CD4-positive, alpha-beta T cell (primary cell): ENCODE measurements around the gene CDKN2B-AS1. TPM values are rescaled to one million over a fixed set of nuclear protein-coding genes. Genes with fewer than 3 reads are reported as not detected.

Experiments used
- ATAC-seq: fragments of 200-7000 bp; cut with Tn5 transposase; one replicate; pipeline ENCODE4 v1.10.0; 2022; ENCODE audit warnings: mild to moderate bottlenecking; ENCODE audit not compliant: poor library complexity
- CTCF ChIA-PET: fragments of 350-600 bp; sonication (Branson Sonifier 250); formaldehyde crosslinking; loops from one replicate; lab custom pipeline; 2021; ENCODE audit warnings: antibody characterized with exemption, inconsistent platforms; lab: Charles Lee
- POLR2A ChIA-PET: fragments of 350-600 bp; sonication (Branson Sonifier 250); formaldehyde crosslinking; loops from one replicate; lab custom pipeline; 2021; ENCODE audit warnings: antibody characterized with exemption, inconsistent platforms; lab: Charles Lee
- DNase-seq, 14 experiments: peaks; one replicate each; pipeline ENCODE4 v3.0.0-alpha.2; 2013 to 2020; ENCODE audit warnings: mixed read lengths in 2 of 14
- H3K27ac ChIP-seq, 2 donors: one replicate each; pipeline versions ENCODE4 v1.5.1 to v1.7.0; 2013; ENCODE audit warnings: low read length in 2 of 2, low read depth in 1 of 2, mild to moderate bottlenecking in 1 of 2
- H3K27me3 ChIP-seq, 2 experiments: 1 replicate in 1 of 2; 2 replicates in 1 of 2; pipeline versions ENCODE4 v1.6.1 to v1.7.0; 2013; ENCODE audit warnings: low read length in 2 of 2, control low read depth in 1 of 2, mild to moderate bottlenecking in 1 of 2, moderate library complexity in 1 of 2; ENCODE audit not compliant: insufficient read depth in 2 of 2, control insufficient read depth in 1 of 2
- H3K36me3 ChIP-seq: one replicate; pipeline ENCODE4 v1.6.1; 2013; ENCODE audit warnings: low read length, control low read depth; ENCODE audit not compliant: insufficient read depth
- H3K4me1 ChIP-seq: one replicate; pipeline ENCODE4 v1.6.1; 2013; ENCODE audit warnings: low read length, control low read depth; ENCODE audit not compliant: insufficient read depth
- H3K4me3 ChIP-seq: one replicate; pipeline ENCODE4 v1.5.1; 2013; ENCODE audit warnings: mild to moderate bottlenecking, low read length, moderate library complexity
- H3K9me3 ChIP-seq, 2 experiments: 1 replicate in 1 of 2; 2 replicates in 1 of 2; pipeline versions ENCODE4 v1.6.1 to v1.7.0; 2013; ENCODE audit warnings: low read length in 2 of 2, mild to moderate bottlenecking in 2 of 2, control low read depth in 1 of 2, moderate library complexity in 1 of 2; ENCODE audit not compliant: control insufficient read depth in 1 of 2, insufficient read depth in 1 of 2
- H3K27ac Mint-ChIP-seq: one replicate; pipeline ENCODE4 v1.8.0; 2020; ENCODE audit warnings: mixed read lengths
- H3K27me3 Mint-ChIP-seq: one replicate; pipeline ENCODE4 v1.8.0; 2021; ENCODE audit warnings: mixed read lengths
- H3K36me3 Mint-ChIP-seq: one replicate; pipeline ENCODE4 v1.8.0; 2021; ENCODE audit warnings: low read depth, mixed read lengths
- H3K4me1 Mint-ChIP-seq: one replicate; pipeline ENCODE4 v1.8.0; 2021; ENCODE audit warnings: low read depth, mixed read lengths
- H3K4me3 Mint-ChIP-seq: one replicate; pipeline ENCODE4 v1.8.0; 2020; ENCODE audit warnings: mild to moderate bottlenecking, mixed read lengths
- H3K9me3 Mint-ChIP-seq: one replicate; pipeline ENCODE4 v1.8.0; 2020; ENCODE audit warnings: mixed read lengths
- intact Hi-C, 2 experiments: fragments of 100-400 bp; cut with DNase I in 1 of 2; cut with micrococcal nuclease in 1 of 2; formaldehyde crosslinking; loops; one replicate each; pipeline versions ENCODE4 v1.15.1 to v1.9.0; 2023 to 2025; cut with DNase I, micrococcal nuclease
- total RNA-seq, 174 experiments: library from RNA in 2 of 174; stranded (reverse) in 2 of 174; gene quantifications; one replicate each; pipeline ENCODE4 v1.2.3 and lab custom pipeline; 2021 to 2026
- TF ChIP-seq, protein P1 (sequence below): fragments of 200-600 bp; IDR thresholded peaks from one replicate; pipeline ENCODE4 v1.8.0; 2022; ENCODE audit warnings: antibody characterized with exemption, mild to moderate bottlenecking

CDKN2B-AS1 gene
- total RNA-seq, 2 experiments from 2014 or later: 0.25 to 0.30 TPM

DNA sequence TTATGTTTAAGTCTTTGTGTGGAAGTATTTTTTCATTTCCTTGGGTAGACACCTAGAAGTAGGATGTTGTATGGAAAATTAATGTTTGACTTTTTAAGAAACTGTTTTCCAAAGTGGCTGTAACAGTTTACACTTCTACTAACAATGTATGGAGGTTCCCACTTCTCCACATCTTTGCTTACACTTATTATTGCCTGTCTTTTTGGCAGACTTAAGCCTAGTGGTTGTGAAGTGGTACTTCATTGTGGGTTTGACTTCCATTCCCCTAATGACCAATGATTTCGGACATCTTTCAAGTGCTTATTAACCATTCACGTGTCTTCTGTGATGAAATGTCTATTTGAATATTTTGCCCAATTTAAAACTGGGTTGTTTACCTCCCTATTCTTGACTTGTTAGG is 106.0 kb downstream of the CDKN2B-AS1 start:
- CTCF ChIA-PET: no interaction called here
- Histone ChIP-seq H3K4me1 (peaks cover 7% of the 10 kb centered on the region), H3K27ac (no peak overlapping the region), H3K4me3 (no peak overlapping the region), H3K9me3 (no peaks in the 10 kb centered on the region), H3K36me3 (no peaks in the 10 kb centered on the region), H3K27me3 (peaks cover 0 to 6% of the 10 kb centered on the region in 2 experiments)
- H3K4me3 Mint-ChIP-seq: no peak overlapping the region
- intact Hi-C loops: no loop called here
- no peaks in the 10 kb centered on the region for H3K36me3 Mint-ChIP-seq
- H3K27me3 Mint-ChIP-seq: peaks cover 11% of the 10 kb centered on the region
- TF ChIP-seq, protein P1, sequence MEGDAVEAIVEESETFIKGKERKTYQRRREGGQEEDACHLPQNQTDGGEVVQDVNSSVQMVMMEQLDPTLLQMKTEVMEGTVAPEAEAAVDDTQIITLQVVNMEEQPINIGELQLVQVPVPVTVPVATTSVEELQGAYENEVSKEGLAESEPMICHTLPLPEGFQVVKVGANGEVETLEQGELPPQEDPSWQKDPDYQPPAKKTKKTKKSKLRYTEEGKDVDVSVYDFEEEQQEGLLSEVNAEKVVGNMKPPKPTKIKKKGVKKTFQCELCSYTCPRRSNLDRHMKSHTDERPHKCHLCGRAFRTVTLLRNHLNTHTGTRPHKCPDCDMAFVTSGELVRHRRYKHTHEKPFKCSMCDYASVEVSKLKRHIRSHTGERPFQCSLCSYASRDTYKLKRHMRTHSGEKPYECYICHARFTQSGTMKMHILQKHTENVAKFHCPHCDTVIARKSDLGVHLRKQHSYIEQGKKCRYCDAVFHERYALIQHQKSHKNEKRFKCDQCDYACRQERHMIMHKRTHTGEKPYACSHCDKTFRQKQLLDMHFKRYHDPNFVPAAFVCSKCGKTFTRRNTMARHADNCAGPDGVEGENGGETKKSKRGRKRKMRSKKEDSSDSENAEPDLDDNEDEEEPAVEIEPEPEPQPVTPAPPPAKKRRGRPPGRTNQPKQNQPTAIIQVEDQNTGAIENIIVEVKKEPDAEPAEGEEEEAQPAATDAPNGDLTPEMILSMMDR: no peak
- no peak overlapping the region for H3K27ac Mint-ChIP-seq
- POLR2A ChIA-PET: no interaction called here
- H3K4me1 Mint-ChIP-seq: no peaks in the 10 kb centered on the region
- ATAC-seq (no peak), DNase-seq (no peak)
- no peaks in the 10 kb centered on the region for H3K9me3 Mint-ChIP-seq

DNA sequence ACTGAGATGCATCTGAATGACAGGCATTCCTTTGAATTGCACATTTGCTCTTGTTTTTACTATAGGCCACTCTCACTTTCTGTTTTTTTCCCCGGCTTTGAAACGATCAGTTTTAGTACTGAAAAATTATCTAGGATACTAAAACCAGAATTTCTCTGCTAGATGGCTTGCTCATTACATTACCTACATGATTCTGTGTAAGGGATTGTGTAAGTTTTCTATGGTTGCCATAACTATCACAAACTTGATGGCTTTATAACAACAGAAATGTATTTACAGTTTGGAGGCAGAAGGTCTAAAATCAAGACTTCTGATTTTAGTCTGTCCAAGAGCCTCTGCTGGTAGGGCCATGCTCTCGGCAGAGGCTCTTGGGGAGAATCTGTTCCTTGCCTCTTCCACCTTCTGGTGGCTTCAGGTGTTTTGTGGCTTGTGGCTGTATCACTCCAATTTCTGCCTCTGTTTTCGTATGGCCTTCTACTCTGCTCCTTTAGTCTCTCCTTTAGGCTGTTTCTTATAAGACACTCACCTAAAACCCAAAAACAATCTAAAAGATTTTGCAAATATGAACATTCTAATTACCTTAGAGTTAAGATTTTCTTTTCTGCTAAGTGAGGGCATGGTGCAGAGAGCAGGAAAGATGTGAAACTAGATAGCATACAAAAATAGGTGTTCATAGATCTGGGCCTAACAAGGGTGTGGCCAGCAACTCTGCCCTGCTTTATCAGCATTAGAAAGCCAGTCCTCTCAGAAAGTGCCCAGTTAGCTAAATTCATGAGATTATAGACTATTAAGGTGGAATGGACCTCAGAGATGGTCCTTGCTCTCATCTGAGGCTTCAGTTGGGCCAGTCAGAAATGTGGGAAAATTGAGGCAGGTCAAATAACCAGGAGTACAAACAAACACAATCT is 107.8 kb downstream of the CDKN2B-AS1 start:
- H3K27ac Mint-ChIP-seq: no peak overlapping the region
- no peaks in the 10 kb centered on the region for H3K9me3 ChIP-seq
- DNase-seq (no peak), ATAC-seq (no peak)
- no peaks in the 10 kb centered on the region for H3K9me3 Mint-ChIP-seq
- peaks cover 7% of the 10 kb centered on the region for H3K4me1 ChIP-seq
- intact Hi-C loops: no loop called here
- H3K4me3 Mint-ChIP-seq: no peak overlapping the region
- H3K4me1 Mint-ChIP-seq: no peaks in the 10 kb centered on the region
- H3K36me3 Mint-ChIP-seq: no peaks in the 10 kb centered on the region
- no peak overlapping the region for H3K27ac ChIP-seq
- no peaks in the 10 kb centered on the region for H3K36me3 ChIP-seq
- POLR2A ChIA-PET: no interaction called here
- peaks cover under 1% of the 10 kb centered on the region for H3K27me3 Mint-ChIP-seq
- TF ChIP-seq, protein P1: no peak
- H3K4me3 ChIP-seq: no peak overlapping the region
- CTCF ChIA-PET: no interaction called here
- no peaks in the 10 kb centered on the region for H3K27me3 ChIP-seq

- ChIA-PET CTCF (no interaction called here), POLR2A (no interaction called here)
- Mint-ChIP-seq H3K4me3 (no peak overlapping the region), H3K4me1 (no peaks in the 10 kb centered on the region), H3K27ac (no peak overlapping the region), H3K27me3 (no peaks in the 10 kb centered on the region), H3K36me3 (no peaks in the 10 kb centered on the region), H3K9me3 (no peaks in the 10 kb centered on the region)
- DNase-seq (no peak), ATAC-seq (no peak)
- no peaks in the 10 kb centered on the region for H3K9me3 ChIP-seq
- no peak overlapping the region for H3K27ac ChIP-seq
- TF ChIP-seq, protein P1: no peak
- H3K36me3 ChIP-seq: no peaks in the 10 kb centered on the region
- H3K27me3 ChIP-seq: no peaks in the 10 kb centered on the region
- no peak overlapping the region for H3K4me3 ChIP-seq
- peaks cover 7% of the 10 kb centered on the region for H3K4me1 ChIP-seq
- intact Hi-C loops: no loop called here
Measured at GRCh38 chr9:22103685-22104575, 109.3 kb downstream of the CDKN2B-AS1 start.
